Astrocyte (in vitro differentiated cells and primary cell): ENCODE measurements around the gene PLEKHA7.

Experiments used
- EZH2 ChIP-seq: IDR thresholded peaks from 2 replicates; pipeline ENCODE4 v1.6.1; 2012; ENCODE audit warnings: mild to moderate bottlenecking, low read length, inconsistent platforms; ENCODE audit not compliant: insufficient read depth
- TF ChIP-seq, protein P1 (sequence below): IDR thresholded peaks from 2 replicates; pipeline ENCODE4 v1.5.1; 2011; ENCODE audit warnings: low read depth, mild to moderate bottlenecking, inconsistent platforms, low read length, moderate library complexity; ENCODE audit not compliant: insufficient read depth

DNA sequence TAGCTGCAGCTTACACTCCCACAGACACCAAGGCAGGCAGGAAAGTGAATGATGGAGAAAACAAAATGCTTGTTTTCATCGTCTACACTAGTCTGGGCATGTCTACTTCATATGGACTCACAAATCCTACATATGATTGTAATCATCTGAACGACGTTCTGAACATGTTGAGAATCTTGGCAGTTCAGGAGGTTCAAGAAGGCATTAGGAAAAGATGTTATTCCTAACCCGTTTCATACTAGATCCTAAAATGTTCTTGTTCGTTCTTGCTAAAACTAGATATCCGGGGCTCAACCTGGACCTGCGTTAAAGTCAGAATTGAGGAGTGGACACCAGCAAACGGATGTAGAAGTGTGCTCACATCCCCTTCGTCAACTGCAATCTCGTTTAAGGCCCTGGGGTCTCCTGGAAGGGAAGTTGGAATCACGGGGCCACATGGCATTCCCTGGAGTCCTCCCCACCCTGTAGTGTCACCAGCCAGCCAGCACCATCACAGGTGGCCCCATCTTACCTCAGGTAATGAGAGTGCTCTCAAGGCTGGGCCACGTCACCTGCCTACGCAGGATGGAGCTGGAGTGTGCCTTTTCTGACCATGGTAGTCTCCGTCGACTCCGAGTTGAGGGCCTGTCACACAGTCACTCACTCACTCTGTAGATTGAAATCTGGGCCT lies 238.5 kb downstream of the PLEKHA7 start:
- TF ChIP-seq, protein P1, sequence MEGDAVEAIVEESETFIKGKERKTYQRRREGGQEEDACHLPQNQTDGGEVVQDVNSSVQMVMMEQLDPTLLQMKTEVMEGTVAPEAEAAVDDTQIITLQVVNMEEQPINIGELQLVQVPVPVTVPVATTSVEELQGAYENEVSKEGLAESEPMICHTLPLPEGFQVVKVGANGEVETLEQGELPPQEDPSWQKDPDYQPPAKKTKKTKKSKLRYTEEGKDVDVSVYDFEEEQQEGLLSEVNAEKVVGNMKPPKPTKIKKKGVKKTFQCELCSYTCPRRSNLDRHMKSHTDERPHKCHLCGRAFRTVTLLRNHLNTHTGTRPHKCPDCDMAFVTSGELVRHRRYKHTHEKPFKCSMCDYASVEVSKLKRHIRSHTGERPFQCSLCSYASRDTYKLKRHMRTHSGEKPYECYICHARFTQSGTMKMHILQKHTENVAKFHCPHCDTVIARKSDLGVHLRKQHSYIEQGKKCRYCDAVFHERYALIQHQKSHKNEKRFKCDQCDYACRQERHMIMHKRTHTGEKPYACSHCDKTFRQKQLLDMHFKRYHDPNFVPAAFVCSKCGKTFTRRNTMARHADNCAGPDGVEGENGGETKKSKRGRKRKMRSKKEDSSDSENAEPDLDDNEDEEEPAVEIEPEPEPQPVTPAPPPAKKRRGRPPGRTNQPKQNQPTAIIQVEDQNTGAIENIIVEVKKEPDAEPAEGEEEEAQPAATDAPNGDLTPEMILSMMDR: no peak
- no peak for TF ChIP-seq EZH2
